ENCODE data around the gene NPY4R.
"Not testable (repeated sequence)": the region's sequence is repeated elsewhere in the genome, so short reads cannot be mapped to it uniquely, and the experiment has no call there.

NPY4R gene

GRCh38 chr10:46470134-46470533 lies 4.4 kb upstream of the NPY4R start:
- H3K4me3 ChIP-seq (ENCODE audit: low read length); DNase-seq (ENCODE audit: low read depth): not testable (repeated sequence)

GRCh38 chr10:46468119-46468809 lies 2.5 kb upstream of the NPY4R start:
- peak; percentile 26 for TF ChIP-seq CTCF (conservative IDR thresholded peaks at IDR 0.05; ENCODE audit: low read length)
- DNase-seq (ENCODE audit: low read depth); H3K4me3 ChIP-seq (ENCODE audit: low read length): not testable (repeated sequence)

GRCh38 chr10:46463608-46464007 lies 2.1 kb downstream of the NPY4R start:
- peak; percentile 36 for DNase-seq (ENCODE audit: low read depth)
- not testable (repeated sequence) for H3K4me3 ChIP-seq (ENCODE audit: low read length)

GRCh38 chr10:46462276-46462675 lies 3.5 kb downstream of the NPY4R start:
- not testable (repeated sequence) for H3K4me3 ChIP-seq (ENCODE audit: low read length); DNase-seq (ENCODE audit: low read depth)

- H3K4me3 ChIP-seq (ENCODE audit: low read length); DNase-seq (ENCODE audit: low read depth): not testable (repeated sequence)
Measured at GRCh38 chr10:46459579-46459978, 6.2 kb downstream of the NPY4R start.

GRCh38 chr10:46457071-46457470 lies 8.7 kb downstream of the NPY4R start:
- not testable (repeated sequence) for H3K4me3 ChIP-seq (ENCODE audit: low read length); DNase-seq (ENCODE audit: low read depth)

- not testable (repeated sequence) for H3K4me3 ChIP-seq (ENCODE audit: low read length); DNase-seq (ENCODE audit: low read depth)
Measured at GRCh38 chr10:46455992-46456391, 9.8 kb downstream of the NPY4R start.

- H3K4me3 ChIP-seq (ENCODE audit: low read length); DNase-seq (ENCODE audit: low read depth): not testable (repeated sequence)
Measured at GRCh38 chr10:46451365-46451764, 14.4 kb downstream of the NPY4R start.

GRCh38 chr10:46450829-46451228 lies 14.9 kb downstream of the NPY4R start:
- not testable (repeated sequence) for H3K4me3 ChIP-seq (ENCODE audit: low read length); DNase-seq (ENCODE audit: low read depth)

- DNase-seq (ENCODE audit: low read depth): not testable (repeated sequence)
Measured at GRCh38 chr10:46447439-46447838, 18.3 kb downstream of the NPY4R start.

GRCh38 chr10:46445389-46446122 lies 20.2 kb downstream of the NPY4R start:
- not testable (repeated sequence) for DNase-seq (ENCODE audit: low read depth); H3K4me3 ChIP-seq (ENCODE audit: low read length)

More at GRCh38 chr10:46447439-46447838, 18.3 kb downstream of the NPY4R start:
- not testable (repeated sequence) for H3K4me3 ChIP-seq (ENCODE audit: low read length)

GRCh38 chr10:46443422-46443821 lies 22.3 kb downstream of the NPY4R start:
- not testable (repeated sequence) for DNase-seq (ENCODE audit: low read depth); H3K4me3 ChIP-seq (ENCODE audit: low read length)

GRCh38 chr10:46442706-46443275 lies 23.0 kb downstream of the NPY4R start:
- not testable (repeated sequence) for H3K4me3 ChIP-seq (ENCODE audit: low read length)
- peak; percentile 0 for DNase-seq (ENCODE audit: low read depth)

GRCh38 chr10:46441837-46442278 lies 23.9 kb downstream of the NPY4R start:
- DNase-seq (ENCODE audit: low read depth); H3K4me3 ChIP-seq (ENCODE audit: low read length): not testable (repeated sequence)

GRCh38 chr10:46440942-46441341 lies 24.8 kb downstream of the NPY4R start:
- H3K4me3 ChIP-seq (ENCODE audit: low read length); DNase-seq (ENCODE audit: low read depth): not testable (repeated sequence)

GRCh38 chr10:46423550-46423949 lies 42.2 kb downstream of the NPY4R start:
- H3K4me3 ChIP-seq (ENCODE audit: low read length); DNase-seq (ENCODE audit: low read depth): not testable (repeated sequence)

- DNase-seq (ENCODE audit: low read depth); H3K4me3 ChIP-seq (ENCODE audit: low read length): not testable (repeated sequence)
Measured at GRCh38 chr10:46419570-46420379, 46.0 kb downstream of the NPY4R start.

GRCh38 chr10:46418283-46418682 lies 47.5 kb downstream of the NPY4R start:
- not testable (repeated sequence) for H3K4me3 ChIP-seq (ENCODE audit: low read length); DNase-seq (ENCODE audit: low read depth)
